Activated CD8-positive, alpha-beta memory T cell treated with anti-CD3 and anti-CD28 coated beads, Interleukin-2, amount 50 U/mL, for 4 hours (primary cell): ENCODE results near the gene CDT1.
"Not testable (repeated sequence)": the region's sequence is repeated elsewhere in the genome, so short reads cannot be mapped to it uniquely, and the experiment has no call there.

ENCODE experiments used
- DNase-seq: peaks from one replicate; pipeline ENCODE4 v3.0.0-alpha.2; 2020

The CDT1 gene

GRCh38 chr16:88769617-88770460 lies 33.8 kb upstream of the CDT1 start:
- DNase-seq, result no peak

DNA sequence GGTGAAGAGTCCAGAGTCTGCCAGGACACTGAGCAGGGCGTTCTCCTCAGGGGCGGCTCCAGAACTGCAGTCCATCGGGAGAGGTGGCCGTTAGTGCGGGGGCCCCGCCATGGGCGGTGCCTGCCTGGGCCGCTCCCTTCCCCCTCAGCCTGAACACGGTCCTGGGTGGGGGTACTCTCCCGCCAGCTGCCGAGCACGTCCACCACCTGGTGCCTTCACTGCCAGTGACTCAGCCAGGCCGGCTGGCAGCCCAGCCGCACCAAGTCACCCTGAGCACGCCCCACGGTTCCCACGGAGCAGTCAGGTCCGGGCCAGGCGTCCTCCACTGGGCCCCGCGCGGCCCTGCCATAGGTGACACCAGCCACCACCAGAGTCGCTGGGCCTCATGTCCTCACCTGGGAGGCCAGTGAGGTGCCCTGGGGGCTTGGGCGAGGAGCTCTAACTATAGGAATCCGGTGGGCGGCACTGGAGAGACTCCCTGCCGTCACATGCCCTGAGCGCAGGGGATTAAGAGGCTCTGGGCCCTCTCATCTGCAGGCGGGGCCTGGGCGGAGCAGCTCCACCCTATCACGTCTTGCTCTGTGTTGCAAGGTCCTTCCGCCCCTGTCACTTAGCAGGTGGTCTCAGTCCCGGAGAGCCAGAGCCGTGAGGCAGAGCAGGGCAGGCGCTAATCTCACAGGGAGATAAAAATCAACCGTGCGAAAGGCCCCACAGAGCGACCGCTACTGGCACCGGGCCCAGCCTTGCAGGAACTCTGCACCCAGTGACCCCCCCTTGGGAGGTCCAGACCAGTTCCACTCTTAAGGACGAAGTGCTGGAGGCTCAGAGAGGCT lies 32.9 kb upstream of the CDT1 start:
- peak; percentile 49 for DNase-seq

- no peak for DNase-seq
These were observed 32.3 kb upstream of the CDT1 start for GRCh38 chr16:88771294-88771772.

GRCh38 chr16:88771781-88772180 lies 31.8 kb upstream of the CDT1 start:
- not testable (repeated sequence) for DNase-seq

DNA sequence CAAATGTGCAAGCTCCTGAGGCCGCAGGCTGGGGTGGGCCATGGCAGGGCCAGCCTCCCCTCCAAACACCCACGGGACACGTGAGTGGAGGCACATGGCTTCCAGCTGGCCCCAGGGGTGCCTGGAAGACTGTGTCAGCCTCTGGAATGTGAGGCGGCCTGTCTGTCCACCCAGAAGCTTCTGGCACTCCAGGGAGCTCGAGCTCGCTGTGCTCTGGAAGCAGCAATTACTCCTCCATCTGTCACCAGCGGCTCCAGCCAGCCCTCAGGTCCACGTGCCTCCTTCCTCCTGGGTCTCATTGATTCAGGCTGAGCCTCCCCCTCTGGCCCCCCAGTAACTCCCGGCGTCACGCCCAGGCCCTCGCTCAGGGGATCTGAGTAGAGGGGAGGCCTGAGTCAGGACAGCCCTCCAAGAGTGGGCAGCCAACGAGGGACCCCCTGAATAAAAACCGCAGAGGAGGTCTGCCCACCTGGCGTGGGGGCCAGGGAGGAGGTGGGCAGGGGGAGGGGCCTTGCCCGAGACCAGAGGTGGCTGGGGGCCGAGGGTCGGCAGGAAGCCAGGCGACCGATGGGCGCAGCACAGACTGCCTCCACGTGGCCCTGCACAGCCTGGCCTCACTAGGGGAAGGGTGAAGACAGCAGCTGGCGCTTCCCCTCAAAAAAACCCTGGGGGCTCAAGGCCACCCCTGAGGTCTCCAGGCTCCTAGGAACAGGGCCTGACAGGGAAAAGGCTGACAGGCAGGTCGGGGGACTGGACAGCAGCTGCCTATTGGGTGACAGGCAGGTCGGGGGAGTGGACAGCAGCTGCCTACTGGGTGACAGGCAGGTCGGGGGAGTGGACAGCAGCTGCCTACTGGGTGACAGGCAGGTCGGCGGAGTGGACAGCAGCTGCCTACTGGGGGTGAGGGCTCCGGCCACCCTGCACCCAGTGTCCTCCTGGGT lies 30.4 kb upstream of the CDT1 start:
- no peak for DNase-seq

DNA sequence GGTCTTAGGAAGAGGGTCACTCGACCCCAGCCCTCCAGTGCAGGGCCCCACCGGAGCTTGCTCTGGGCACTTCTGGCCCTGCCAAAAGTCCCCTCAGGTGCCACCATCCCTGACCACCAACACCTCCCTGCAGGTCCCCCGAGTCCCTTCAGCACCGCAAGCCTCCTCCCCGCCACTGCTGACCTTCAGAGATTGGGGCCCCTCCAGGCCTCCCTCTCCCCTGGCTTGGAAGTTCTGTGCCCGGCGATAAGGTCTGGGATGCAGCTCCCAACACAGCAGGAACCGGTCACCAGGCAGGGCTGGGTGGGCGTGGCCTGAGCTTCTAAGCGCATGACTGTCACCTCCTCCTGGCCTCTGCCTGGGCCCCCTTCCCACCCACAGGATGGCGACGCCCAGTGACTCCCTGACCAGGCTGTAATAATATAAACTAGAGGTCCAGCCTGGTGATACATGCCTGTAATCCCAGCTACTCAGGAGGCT lies 29.7 kb upstream of the CDT1 start:
- no peak for DNase-seq

GRCh38 chr16:88774544-88775393 lies 28.8 kb upstream of the CDT1 start:
- no peak for DNase-seq

DNA sequence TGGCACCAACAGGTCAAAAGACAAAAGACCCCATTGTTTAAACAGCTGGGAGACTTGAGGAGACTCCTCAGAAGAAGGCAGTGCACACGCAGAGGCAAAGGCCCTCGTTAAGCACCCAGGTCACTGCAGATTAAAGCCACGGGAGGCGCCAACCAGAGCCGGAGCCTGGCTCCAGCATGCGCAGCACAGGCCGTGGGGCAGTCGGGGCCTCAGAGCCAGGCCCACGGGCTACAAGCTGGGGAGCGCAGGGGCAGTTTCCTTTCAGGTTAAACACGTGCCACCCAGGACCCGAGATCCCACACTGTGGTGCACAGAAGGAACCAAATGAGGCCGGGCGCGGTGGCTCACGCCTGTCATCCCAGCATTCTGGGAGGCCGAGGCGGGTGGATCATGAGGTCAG lies 27.8 kb upstream of the CDT1 start:
- no peak for DNase-seq

GRCh38 chr16:88777471-88778270 lies 25.9 kb upstream of the CDT1 start:
- DNase-seq, result no peak

- no peak for DNase-seq
These were observed 25.4 kb upstream of the CDT1 start for GRCh38 chr16:88778271-88778525.

DNA sequence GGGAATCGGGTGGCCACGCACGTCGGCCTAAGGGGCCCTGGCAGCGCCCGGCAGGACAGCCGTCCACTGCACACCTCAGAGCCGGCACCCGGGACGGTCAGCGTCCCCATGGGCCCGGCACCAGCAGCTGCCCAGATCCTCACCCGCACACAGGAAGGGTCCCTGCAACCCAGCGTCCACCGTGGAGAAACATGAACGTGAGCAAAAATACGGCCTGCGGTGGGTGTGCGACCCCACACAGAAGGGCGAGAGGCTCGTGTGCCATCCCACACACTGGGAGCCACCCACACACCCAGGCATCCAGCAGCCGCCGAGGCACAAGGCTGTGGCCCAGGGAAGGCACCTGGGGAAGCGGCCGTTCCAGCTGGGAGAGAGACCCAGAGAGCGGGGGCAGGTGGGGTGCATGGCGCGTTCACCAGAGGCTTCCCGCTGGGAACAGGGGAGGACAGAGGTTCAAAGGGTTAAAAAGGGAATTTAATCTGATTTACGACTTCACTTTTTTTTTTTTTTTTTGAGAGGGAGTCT lies 25.0 kb upstream of the CDT1 start:
- DNase-seq, result no peak

DNA sequence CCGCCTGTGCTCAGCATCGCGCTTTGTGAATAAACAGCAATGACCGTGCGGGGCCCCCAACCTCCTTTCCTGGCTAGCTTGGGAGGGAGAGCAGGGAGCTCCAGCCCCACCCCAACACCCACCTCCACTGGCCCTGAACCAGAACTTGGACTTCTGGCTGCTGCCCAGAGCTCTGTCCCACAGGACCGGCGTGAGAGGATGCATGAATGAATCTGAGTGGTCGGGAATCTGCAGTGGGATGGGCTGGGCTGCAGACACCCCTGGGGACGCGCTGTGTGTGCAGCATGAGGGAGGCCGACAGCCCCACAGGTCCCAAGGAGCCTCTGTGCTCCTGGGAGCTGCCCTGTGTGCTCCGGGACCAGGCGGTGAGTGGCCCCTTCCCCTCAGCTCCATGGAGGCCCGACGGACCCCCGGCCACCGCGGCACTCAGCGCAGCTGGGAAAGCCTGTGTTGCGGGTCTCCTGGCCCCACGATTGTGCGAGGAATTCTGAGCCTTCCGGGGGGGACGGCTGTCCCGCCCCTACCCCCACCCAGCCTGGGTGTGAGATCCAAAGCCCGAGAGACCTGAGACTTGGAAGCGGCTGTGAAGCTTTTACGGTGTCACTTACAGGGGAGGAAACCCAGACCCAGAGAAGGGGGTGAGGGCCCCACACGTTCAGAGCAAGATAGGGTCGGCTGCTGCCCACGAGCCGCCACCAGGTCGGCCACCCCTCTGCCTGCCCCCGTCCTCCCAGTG lies 24.0 kb upstream of the CDT1 start:
- DNase-seq, result no peak

DNA sequence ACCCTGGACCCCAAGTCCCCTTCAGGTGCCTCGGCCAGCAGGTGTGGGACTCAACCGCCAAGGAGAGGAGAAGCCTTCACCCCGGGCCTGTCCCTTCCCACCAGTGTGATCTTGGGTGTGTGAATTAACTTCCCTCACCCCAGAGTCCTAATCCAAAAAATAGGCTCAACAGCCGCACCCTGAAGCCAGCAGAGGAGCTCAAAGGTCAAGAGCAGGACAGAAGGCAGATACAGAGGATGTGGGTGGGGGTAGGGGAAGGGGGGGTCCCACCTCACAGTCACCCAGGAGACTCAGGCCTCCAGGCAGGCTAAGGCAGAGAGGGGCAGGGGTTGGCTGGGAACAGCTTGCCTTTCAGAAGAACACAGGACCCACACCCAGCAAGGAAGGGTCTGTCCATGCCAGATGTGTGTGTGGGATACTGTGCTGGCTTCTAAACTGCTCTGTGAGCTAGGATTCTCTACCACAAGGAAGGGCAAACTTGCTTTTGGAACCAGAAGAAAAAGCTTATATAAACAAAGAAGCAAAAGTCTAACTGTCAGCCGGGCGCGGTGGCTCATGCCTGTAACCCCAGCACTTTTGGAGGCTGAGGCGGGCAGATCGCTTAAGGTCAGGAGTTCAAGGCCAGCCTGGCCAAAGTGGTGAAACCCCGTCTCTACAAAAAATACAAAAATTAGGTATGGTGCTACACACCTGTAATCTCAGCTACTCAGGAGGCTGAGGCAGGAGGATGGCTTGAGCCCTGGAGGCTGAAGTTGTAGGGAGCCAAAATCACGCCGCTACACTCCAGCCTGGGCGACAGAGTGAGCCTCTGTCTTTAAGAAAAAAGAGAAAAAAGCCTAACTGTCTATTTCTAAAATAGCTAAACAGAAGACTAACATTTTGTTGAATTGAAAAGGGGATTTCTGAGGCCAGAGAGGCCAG lies 23.2 kb upstream of the CDT1 start:
- DNase-seq, result no peak

DNA sequence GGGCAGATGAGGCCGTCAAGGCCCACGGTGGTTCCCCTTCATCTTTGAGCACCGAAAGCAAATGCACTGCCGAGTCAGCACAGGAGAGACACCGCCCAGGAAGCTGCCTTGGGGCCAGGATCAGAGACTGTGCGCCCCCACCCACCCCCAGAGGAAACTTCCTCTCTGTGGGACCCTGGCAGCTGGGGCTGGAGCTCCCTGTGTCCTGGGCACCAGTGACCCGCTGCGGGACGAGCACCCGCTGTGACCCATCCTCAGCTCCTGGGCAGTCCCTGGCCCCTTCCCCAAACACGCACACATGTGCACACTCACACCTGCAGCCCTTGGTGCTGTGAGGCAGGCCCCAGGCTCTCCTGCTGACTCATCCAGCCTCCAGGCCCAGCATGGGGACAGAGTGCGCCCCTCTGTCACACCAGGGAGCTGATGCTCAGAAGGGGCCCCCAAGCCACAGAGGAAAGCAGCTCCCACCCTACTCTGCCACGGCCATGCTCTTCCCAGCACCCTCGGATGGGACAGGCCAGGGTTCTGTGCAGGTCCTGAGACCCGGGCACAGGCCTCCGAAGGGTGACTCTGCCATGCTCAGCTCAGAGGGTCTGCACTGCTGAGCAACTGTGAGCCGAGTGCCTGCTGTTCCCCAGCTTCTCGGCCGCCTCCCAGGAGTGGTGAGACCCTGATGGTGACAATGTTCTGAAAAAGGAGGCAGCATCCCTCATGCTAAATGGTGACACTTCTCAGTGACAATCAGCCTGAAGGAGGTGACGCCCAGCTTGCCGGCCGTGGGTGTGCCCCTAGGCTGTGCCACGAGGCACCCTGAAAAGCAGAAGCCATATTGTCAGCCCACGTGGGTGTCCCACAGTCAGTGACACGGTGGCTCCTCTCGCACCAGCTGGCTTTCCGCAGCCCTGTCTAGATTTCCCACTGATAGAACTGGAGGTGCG lies 22.2 kb upstream of the CDT1 start:
- DNase-seq, result peak; percentile 60

DNA sequence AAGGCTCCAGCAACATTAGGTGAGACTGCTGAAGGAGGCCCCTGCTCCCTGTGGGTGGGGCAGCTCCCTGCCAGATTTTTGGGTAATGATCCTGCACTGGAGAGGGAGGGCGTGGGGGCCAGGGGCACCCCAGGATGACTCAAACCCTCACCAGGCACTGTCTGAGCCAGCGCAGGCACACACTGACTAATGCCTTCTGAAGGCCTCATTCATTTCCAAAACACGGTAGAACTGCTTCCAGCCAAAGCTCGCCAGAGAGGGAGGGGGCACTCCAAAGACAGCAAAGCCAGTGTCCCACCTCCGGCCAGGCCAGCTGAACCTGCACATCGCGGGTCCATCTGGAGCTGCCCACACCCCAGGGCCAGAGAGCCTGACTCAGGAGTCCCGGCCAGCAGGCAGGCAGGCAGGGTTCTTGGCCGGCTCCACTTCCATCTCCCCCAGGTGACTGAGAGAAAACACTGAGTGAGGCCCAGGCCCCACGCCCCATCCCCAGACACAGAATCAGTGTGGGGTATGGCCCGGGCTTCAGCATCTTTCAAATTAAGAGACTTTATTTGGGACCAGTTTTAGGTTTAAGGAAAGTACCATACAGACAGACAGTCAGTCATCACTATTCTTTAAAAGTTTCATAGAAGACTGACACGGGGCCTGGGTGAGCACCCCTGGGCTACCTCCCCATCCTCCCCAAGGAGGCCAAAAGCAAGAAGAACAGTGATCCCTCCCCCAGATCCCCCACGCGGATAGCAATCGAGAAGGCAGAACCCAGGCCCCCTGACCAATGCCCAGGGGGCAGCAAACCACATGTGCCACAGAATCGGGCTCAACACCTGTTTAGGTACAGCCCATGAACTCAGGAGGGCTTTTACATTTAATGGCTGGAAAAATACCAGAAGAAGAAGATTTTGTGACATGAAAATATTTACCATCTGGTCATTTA lies 20.9 kb upstream of the CDT1 start:
- peak; percentile 70 for DNase-seq

DNA sequence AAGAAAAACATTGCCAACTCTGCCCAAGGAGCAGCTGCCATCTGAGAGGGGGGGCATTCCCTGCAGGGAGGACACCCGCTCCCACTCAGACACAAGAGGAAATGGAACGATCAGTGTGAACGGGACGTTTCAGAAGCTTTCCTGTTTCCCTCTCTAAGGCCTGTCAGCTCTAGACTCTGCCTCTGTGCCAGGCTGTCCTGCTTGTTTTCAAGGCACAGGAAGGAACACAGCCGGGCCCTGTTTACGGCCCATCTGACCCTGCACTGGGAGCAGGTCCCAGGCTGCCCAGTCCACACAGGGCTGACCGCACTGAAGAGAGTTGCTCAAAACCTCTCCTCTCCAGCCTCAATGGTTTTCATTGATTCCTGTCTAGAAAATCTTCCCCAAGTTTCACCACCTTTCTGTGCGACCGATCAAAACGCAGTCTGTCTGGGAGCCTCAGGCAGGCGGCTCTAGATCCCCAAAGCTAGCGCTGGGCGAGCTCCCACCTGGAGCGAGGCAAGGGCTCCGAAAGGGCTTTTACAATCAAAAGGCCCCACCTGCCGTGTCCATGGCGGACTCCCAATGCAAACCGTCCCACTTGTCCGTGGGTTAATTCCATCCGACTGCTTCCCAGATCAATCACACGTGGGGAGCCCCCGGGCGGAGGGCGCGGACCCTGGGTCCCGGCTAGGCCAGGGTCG lies 20.1 kb upstream of the CDT1 start:
- no peak for DNase-seq
